B cell (primary cell): ENCODE measurements around the gene AMBRA1. TPM values are rescaled to one million over a fixed set of nuclear protein-coding genes. Genes with fewer than 3 reads are reported as not detected.

Experiments used
- ATAC-seq: fragments of 200-7000 bp; cut with Tn5 transposase; one replicate; pipeline ENCODE4 v1.10.0; 2021; ENCODE audit warnings: low read depth, mild to moderate bottlenecking, moderate number of reproducible peaks, moderate library complexity
- CTCF ChIA-PET: fragments of 350-600 bp; sonication (Branson Sonifier 250); formaldehyde crosslinking; loops from one replicate; lab custom pipeline; 2021; ENCODE audit warnings: antibody characterized with exemption, inconsistent platforms; lab: Charles Lee
- POLR2A ChIA-PET: fragments of 350-600 bp; sonication (Branson Sonifier 250); formaldehyde crosslinking; loops from one replicate; lab custom pipeline; 2021; ENCODE audit warnings: antibody characterized with exemption; lab: Charles Lee
- DNase-seq: peaks from one replicate; pipeline ENCODE4 v3.0.0; 2013
- H2AFZ ChIP-seq: 2 replicates; pipeline ENCODE4 v1.6.1; 2012; ENCODE audit warnings: mild to moderate bottlenecking, low read depth, low read length; ENCODE audit not compliant: insufficient read depth, poor library complexity, severe bottlenecking
- H3K27ac ChIP-seq, 2 donors: 1 replicate in 1 of 2; 2 replicates in 1 of 2; pipeline ENCODE4 v1.5.1; 2012 to 2013; ENCODE audit warnings: low read length in 2 of 2, mild to moderate bottlenecking in 2 of 2, moderate library complexity in 1 of 2
- H3K27me3 ChIP-seq, 4 experiments: fragments of 200-600 bp in 1 of 4; sonication (generic) in 1 of 4; replicated peaks in 1 of 4; 1 replicate in 2 of 4; 2 replicates in 2 of 4; pipeline versions ENCODE4 v1.6.1 to v1.7.0; 2013 to 2016; ENCODE audit warnings: low read length in 3 of 4, mild to moderate bottlenecking in 2 of 4, mixed read lengths in 1 of 4, moderate library complexity in 1 of 4; ENCODE audit not compliant: insufficient read depth in 4 of 4, control insufficient read depth in 3 of 4; ENCODE audit errors: control extremely low read depth in 1 of 4
- H3K36me3 ChIP-seq, 2 experiments: replicated peaks in 1 of 2; 1 replicate in 1 of 2; 2 replicates in 1 of 2; pipeline versions ENCODE4 v1.6.1 to v1.7.1; 2013; ENCODE audit warnings: low read length in 1 of 2; ENCODE audit not compliant: insufficient read depth in 2 of 2, control insufficient read depth in 1 of 2; ENCODE audit errors: control extremely low read depth in 1 of 2, extremely low read depth in 1 of 2
- H3K4me1 ChIP-seq, 2 donors: fragments of 200-600 bp in 1 of 2; sonication (generic) in 1 of 2; 1 replicate in 1 of 2; 2 replicates in 1 of 2; pipeline versions ENCODE4 v1.5.1 to v1.6.1; 2013 to 2017; ENCODE audit warnings: low read length in 2 of 2; ENCODE audit not compliant: control insufficient read depth in 2 of 2, insufficient read depth in 2 of 2
- H3K4me2 ChIP-seq: replicated peaks from 2 replicates; pipeline ENCODE3; 2012; ENCODE audit warnings: mild to moderate bottlenecking, low read depth, low read length; ENCODE audit not compliant: poor library complexity, severe bottlenecking
- H3K4me3 ChIP-seq, 5 experiments: fragments of 200-600 bp in 1 of 5; sonication (generic) in 1 of 5; 1 replicate in 3 of 5; 2 replicates in 2 of 5; pipeline versions ENCODE4 v1.5.1 to v1.7.0; 2011 to 2016; ENCODE audit warnings: low read length in 4 of 5, mild to moderate bottlenecking in 4 of 5, low read depth in 2 of 5, control low read depth in 1 of 5, moderate library complexity in 1 of 5; ENCODE audit not compliant: insufficient read depth in 1 of 5; ENCODE audit errors: control extremely low read depth in 1 of 5, extremely low read depth in 1 of 5
- H3K79me2 ChIP-seq: fragments of 200-600 bp; sonication (generic); one replicate; pipeline ENCODE4 v1.6.0; 2016; ENCODE audit warnings: low read length; ENCODE audit not compliant: control insufficient read depth, insufficient read depth
- H3K9ac ChIP-seq: fragments of 200-600 bp; sonication (generic); 2 replicates; pipeline ENCODE4 v1.6.1; 2017; ENCODE audit warnings: mild to moderate bottlenecking, low read length, moderate library complexity
- H3K9me3 ChIP-seq, 3 donors: one replicate each; pipeline versions ENCODE4 v1.6.1 to v1.7.1; 2013; ENCODE audit warnings: low read length in 2 of 3; ENCODE audit not compliant: control insufficient read depth in 2 of 3, insufficient read depth in 1 of 3; ENCODE audit errors: control extremely low read depth in 1 of 3
- H4K20me1 ChIP-seq: 2 replicates; pipeline ENCODE4 v1.6.0; 2012; ENCODE audit warnings: mild to moderate bottlenecking, low read length; ENCODE audit not compliant: insufficient read depth, control insufficient read depth, poor library complexity, severe bottlenecking
- H3K27ac Mint-ChIP-seq: one replicate; pipeline ENCODE4 v1.8.0; 2021; ENCODE audit warnings: mixed read lengths
- H3K27me3 Mint-ChIP-seq: one replicate; pipeline ENCODE4 v1.8.0; 2021; ENCODE audit warnings: mixed read lengths
- H3K4me1 Mint-ChIP-seq: one replicate; pipeline ENCODE4 v1.8.0; 2021; ENCODE audit warnings: mixed read lengths
- H3K4me3 Mint-ChIP-seq: one replicate; pipeline ENCODE4 v1.8.0; 2021; ENCODE audit warnings: mixed read lengths
- H3K9me3 Mint-ChIP-seq: one replicate; pipeline ENCODE4 v1.8.0; 2022; ENCODE audit warnings: mixed read lengths; ENCODE audit not compliant: insufficient read depth
- CTCF ChIP-seq: fragments of 200-600 bp; IDR thresholded peaks from one replicate; pipeline ENCODE4 v1.8.0; 2022; ENCODE audit warnings: antibody characterized with exemption, mild to moderate bottlenecking
- EZH2 ChIP-seq: IDR thresholded peaks from 2 replicates; pipeline ENCODE4 v1.6.1; 2012; ENCODE audit warnings: borderline replicate concordance, low read depth, mild to moderate bottlenecking, moderate library complexity, low read length; ENCODE audit not compliant: insufficient read depth, poor library complexity, severe bottlenecking
- WGBS: methylation state at CpG from one replicate; pipeline ENCODE4 v1.1.5; 2013; ENCODE audit warnings: missing lambda C conversion rate; ENCODE audit not compliant: insufficient coverage; 5-methylcytosine and 5-hydroxymethylcytosine counted together
- intact Hi-C: fragments of 100-400 bp; cut with micrococcal nuclease; formaldehyde crosslinking; loops from one replicate; pipeline ENCODE4 v1.10.0; 2022
- polyA plus RNA-seq: library from polyadenylated mRNA; depleted of rRNA; stranded (reverse); fragments of >200 nt; gene quantifications from 2 replicates; pipeline ENCODE4 v1.2.3, GENCODE V29; 2012
- total RNA-seq, 2 donors: library from RNA; stranded (reverse); fragments of 120-200 nt in 1 of 2; gene quantifications; 1 replicate in 1 of 2; 2 replicates in 1 of 2; pipeline versions ENCODE4 v1.2.3 to v1.2.4, GENCODE V29; 2013 to 2022

Gene AMBRA1
- total and polyA plus RNA-seq, 2 donors (not counting 1 experiment from before 2014, with no cell fraction given): 13.8 to 36.1 TPM

DNA sequence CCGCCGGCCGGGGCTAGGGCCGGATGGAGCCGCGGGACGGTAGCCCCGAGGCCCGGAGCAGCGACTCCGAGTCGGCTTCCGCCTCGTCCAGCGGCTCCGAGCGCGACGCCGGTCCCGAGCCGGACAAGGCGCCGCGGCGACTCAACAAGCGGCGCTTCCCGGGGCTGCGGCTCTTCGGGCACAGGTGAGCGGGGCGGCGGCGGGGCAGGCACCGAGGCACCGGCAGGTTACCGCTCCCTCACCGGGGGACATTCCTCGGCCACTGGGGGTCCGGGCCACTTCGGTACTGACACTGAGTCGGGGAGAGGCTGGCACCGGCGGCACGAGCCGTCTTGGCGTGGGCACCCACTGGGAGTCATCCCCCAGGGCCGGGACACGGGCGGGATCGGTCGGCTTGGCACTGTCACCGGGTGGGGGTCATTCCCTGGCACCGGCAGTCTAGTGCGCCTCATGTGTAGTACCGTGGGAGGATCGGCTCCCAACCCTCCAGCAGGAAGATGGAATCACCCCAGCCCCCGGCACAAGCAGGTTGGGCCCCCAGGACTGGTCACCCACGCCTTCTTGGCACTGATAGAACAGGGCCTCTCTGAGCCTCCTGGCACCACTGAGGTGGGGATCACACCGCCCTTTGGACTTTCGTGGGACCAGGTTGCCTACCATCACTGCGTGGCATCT, 246.0 kb downstream of the AMBRA1 start:
- ChIA-PET CTCF (interaction anchor here (0.6 to 2.4 kb wide), 7 partner anchors 12 to 680 kb away, joined by 3 to 10 read pairs (median 4); no protein-coding TSS in a partner anchor), POLR2A (interaction anchor here (0.5 kb wide), 1 partner anchor 227 kb away, joined by 4 read pairs; no protein-coding TSS in a partner anchor)
- Histone ChIP-seq H3K27ac (peak overlapping the region in 1 of 2 donors; percentile 64), H3K4me2 (peak overlapping the region; percentile 97), H3K27me3 (peaks cover 0 to 5% (median 0%) of the 10 kb centered on the region in 4 experiments), H3K4me3 (peak overlapping the region; percentile 58 to 88 (median 78)), H2AFZ (peak overlapping the region; percentile 72), H3K79me2 (peaks cover 62% of the 10 kb centered on the region), H3K9me3 (no peaks in the 10 kb centered on the region), H3K36me3 (peaks cover 0 to under 1% of the 10 kb centered on the region in 2 experiments), H3K9ac (peak overlapping the region; percentile 82), H4K20me1 (peaks cover 43% of the 10 kb centered on the region), H3K4me1 (peaks cover 38 to 51% of the 10 kb centered on the region in 2 donors)
- no peaks in the 10 kb centered on the region for H3K27me3 Mint-ChIP-seq
- H3K4me1 Mint-ChIP-seq: peaks cover 55% of the 10 kb centered on the region
- no peaks in the 10 kb centered on the region for H3K9me3 Mint-ChIP-seq
- 4% methylated on average over 61 of the region's 63 CpGs for WGBS
- intact Hi-C loops: loop anchor here (1.0 to 5.0 kb wide), 6 partner anchors 20 to 543 kb away; partner anchors contain the start of genes ATG13, HARBI1, MDK and PEX16
- DNase-seq (peak; percentile 53), ATAC-seq (no peak)
- TF ChIP-seq CTCF (no peak), EZH2 (no peak)
- peak overlapping the region; percentile 85 for H3K4me3 Mint-ChIP-seq
- H3K27ac Mint-ChIP-seq: peak overlapping the region; percentile 75
